Measurements from ENCODE around the gene BTBD17. TPM values are rescaled to one million over a fixed set of nuclear protein-coding genes. Genes with fewer than 3 reads are reported as not detected.

BTBD17 gene
- total and polyA plus RNA-seq, 4 donors: 9.4 to 31.0 (median 17.7) TPM

GRCh38 chr17:74330446-74330845, 31.2 kb downstream of the BTBD17 start:
- peak in 1 of 6 donors; percentile 16 for DNase-seq (ENCODE audit: low read depth in 4 of 6, low spot score in 6 of 6)
- Histone ChIP-seq H3K9me3 (ENCODE audit: control insufficient read depth, insufficient read depth, low read length) (peaks cover 2% of the 10 kb centered on the region), H3K4me3 (ENCODE audit: low read depth, low read length) (no peak overlapping the region), H3K4me1 (ENCODE audit: control insufficient read depth, insufficient read depth, low read length) (peaks cover 23% of the 10 kb centered on the region), H3K27me3 (ENCODE audit: control insufficient read depth, insufficient read depth, low read length) (peaks cover 12% of the 10 kb centered on the region), H3K36me3 (ENCODE audit: control insufficient read depth, insufficient read depth, low read length) (no peaks in the 10 kb centered on the region), H3K27ac (ENCODE audit: low read depth, low read length) (no peak overlapping the region)
- WGBS (ENCODE audit: insufficient coverage): 39% methylated on average over 6 of the region's 8 CpGs

GRCh38 chr17:74329378-74329777, 32.3 kb downstream of the BTBD17 start:
- no peak overlapping the region for H3K27ac ChIP-seq (ENCODE audit: low read depth, low read length)
- H3K27me3 ChIP-seq (ENCODE audit: control insufficient read depth, insufficient read depth, low read length): peaks cover 12% of the 10 kb centered on the region
- H3K4me1 ChIP-seq (ENCODE audit: control insufficient read depth, insufficient read depth, low read length): peaks cover 26% of the 10 kb centered on the region
- no peak for DNase-seq (ENCODE audit: low read depth in 4 of 6, low spot score in 6 of 6)
- 91% methylated on average over 3 of the region's 3 CpGs for WGBS (ENCODE audit: insufficient coverage)
- no peaks in the 10 kb centered on the region for H3K36me3 ChIP-seq (ENCODE audit: control insufficient read depth, insufficient read depth, low read length)
- peaks cover 2% of the 10 kb centered on the region for H3K9me3 ChIP-seq (ENCODE audit: control insufficient read depth, insufficient read depth, low read length)
- no peak overlapping the region for H3K4me3 ChIP-seq (ENCODE audit: low read depth, low read length)

GRCh38 chr17:74328487-74328886, 33.2 kb downstream of the BTBD17 start:
- no peaks in the 10 kb centered on the region for H3K36me3 ChIP-seq (ENCODE audit: control insufficient read depth, insufficient read depth, low read length)
- no peak overlapping the region for H3K27ac ChIP-seq (ENCODE audit: low read depth, low read length)
- peaks cover 26% of the 10 kb centered on the region for H3K4me1 ChIP-seq (ENCODE audit: control insufficient read depth, insufficient read depth, low read length)
- no peak for DNase-seq (ENCODE audit: low read depth in 4 of 6, low spot score in 6 of 6)
- no peak overlapping the region for H3K4me3 ChIP-seq (ENCODE audit: low read depth, low read length)
- WGBS (ENCODE audit: insufficient coverage): 100% methylated on average over 3 of the region's 3 CpGs
- peaks cover 2% of the 10 kb centered on the region for H3K9me3 ChIP-seq (ENCODE audit: control insufficient read depth, insufficient read depth, low read length)
- H3K27me3 ChIP-seq (ENCODE audit: control insufficient read depth, insufficient read depth, low read length): peaks cover 12% of the 10 kb centered on the region

- Histone ChIP-seq H3K36me3 (ENCODE audit: control insufficient read depth, insufficient read depth, low read length) (no peaks in the 10 kb centered on the region), H3K9me3 (ENCODE audit: control insufficient read depth, insufficient read depth, low read length) (peaks cover 2% of the 10 kb centered on the region), H3K27me3 (ENCODE audit: control insufficient read depth, insufficient read depth, low read length) (peaks cover 14% of the 10 kb centered on the region), H3K27ac (ENCODE audit: low read depth, low read length) (no peak overlapping the region), H3K4me1 (ENCODE audit: control insufficient read depth, insufficient read depth, low read length) (peaks cover 26% of the 10 kb centered on the region), H3K4me3 (ENCODE audit: low read depth, low read length) (peak overlapping the region; percentile 24)
- no peak for DNase-seq (ENCODE audit: low read depth in 4 of 6, low spot score in 6 of 6)
- WGBS (ENCODE audit: insufficient coverage): 33% methylated on average over 9 of the region's 10 CpGs
Measured at GRCh38 chr17:74326506-74326905, 35.2 kb downstream of the BTBD17 start.

GRCh38 chr17:74325743-74326379, 35.8 kb downstream of the BTBD17 start, which contains the start of gene KIF19:
Gene KIF19, plus strand, starts transcription at chr17:74326226. Its CDS starts 124 bp downstream, at chr17:74326350.
- H3K4me3 ChIP-seq (ENCODE audit: low read depth, low read length): peak within 1 kb of the TSS; percentile 24
- no peaks in the 10 kb centered on the region for H3K36me3 ChIP-seq (ENCODE audit: control insufficient read depth, insufficient read depth, low read length)
- H3K27me3 ChIP-seq (ENCODE audit: control insufficient read depth, insufficient read depth, low read length): peaks cover 14% of the 10 kb centered on the region
- H3K4me1 ChIP-seq (ENCODE audit: control insufficient read depth, insufficient read depth, low read length): peaks cover 26% of the 10 kb centered on the region
- peaks cover 2% of the 10 kb centered on the region for H3K9me3 ChIP-seq (ENCODE audit: control insufficient read depth, insufficient read depth, low read length)
- DNase-seq (ENCODE audit: low read depth in 4 of 6, low spot score in 6 of 6): peak in 2 of 6 donors; percentile 52 to 60
- WGBS (ENCODE audit: insufficient coverage): 2% methylated on average over 73 of the region's 73 CpGs
- no peak within 1 kb of the TSS for H3K27ac ChIP-seq (ENCODE audit: low read depth, low read length)

GRCh38 chr17:74325376-74325742, 36.3 kb downstream of the BTBD17 start:
- Histone ChIP-seq H3K9me3 (ENCODE audit: control insufficient read depth, insufficient read depth, low read length) (peaks cover 2% of the 10 kb centered on the region), H3K36me3 (ENCODE audit: control insufficient read depth, insufficient read depth, low read length) (no peaks in the 10 kb centered on the region), H3K27ac (ENCODE audit: low read depth, low read length) (no peak overlapping the region), H3K4me3 (ENCODE audit: low read depth, low read length) (no peak overlapping the region), H3K27me3 (ENCODE audit: control insufficient read depth, insufficient read depth, low read length) (peaks cover 14% of the 10 kb centered on the region), H3K4me1 (ENCODE audit: control insufficient read depth, insufficient read depth, low read length) (peaks cover 21% of the 10 kb centered on the region)
- DNase-seq (ENCODE audit: low read depth in 4 of 6, low spot score in 6 of 6): peak in 1 of 6 donors; percentile 27
- WGBS (ENCODE audit: insufficient coverage): 39% methylated on average over 11 of the region's 11 CpGs

GRCh38 chr17:74324521-74324920, 37.1 kb downstream of the BTBD17 start:
- no peak for DNase-seq (ENCODE audit: low read depth in 4 of 6, low spot score in 6 of 6)
- H3K27me3 ChIP-seq (ENCODE audit: control insufficient read depth, insufficient read depth, low read length): peaks cover 14% of the 10 kb centered on the region
- H3K36me3 ChIP-seq (ENCODE audit: control insufficient read depth, insufficient read depth, low read length): no peaks in the 10 kb centered on the region
- H3K4me1 ChIP-seq (ENCODE audit: control insufficient read depth, insufficient read depth, low read length): peaks cover 19% of the 10 kb centered on the region
- H3K9me3 ChIP-seq (ENCODE audit: control insufficient read depth, insufficient read depth, low read length): peaks cover 2% of the 10 kb centered on the region
- 100% methylated on average over 1 of the region's 6 CpGs for WGBS (ENCODE audit: insufficient coverage)
- no peak overlapping the region for H3K4me3 ChIP-seq (ENCODE audit: low read depth, low read length)
- no peak overlapping the region for H3K27ac ChIP-seq (ENCODE audit: low read depth, low read length)

GRCh38 chr17:74318391-74318790, 43.3 kb downstream of the BTBD17 start:
- Histone ChIP-seq H3K27ac (ENCODE audit: low read depth, low read length) (no peak overlapping the region), H3K4me1 (ENCODE audit: control insufficient read depth, insufficient read depth, low read length) (no peaks in the 10 kb centered on the region), H3K36me3 (ENCODE audit: control insufficient read depth, insufficient read depth, low read length) (peaks cover 4% of the 10 kb centered on the region), H3K9me3 (ENCODE audit: control insufficient read depth, insufficient read depth, low read length) (no peaks in the 10 kb centered on the region), H3K27me3 (ENCODE audit: control insufficient read depth, insufficient read depth, low read length) (peaks cover 2% of the 10 kb centered on the region), H3K4me3 (ENCODE audit: low read depth, low read length) (no peak overlapping the region)
- no peak for DNase-seq (ENCODE audit: low read depth in 4 of 6, low spot score in 6 of 6)
- WGBS (ENCODE audit: insufficient coverage): 89% methylated on average over 10 of the region's 10 CpGs

- Histone ChIP-seq H3K27me3 (ENCODE audit: control insufficient read depth, insufficient read depth, low read length) (peaks cover 2% of the 10 kb centered on the region), H3K4me3 (ENCODE audit: low read depth, low read length) (no peak overlapping the region), H3K27ac (ENCODE audit: low read depth, low read length) (no peak overlapping the region), H3K4me1 (ENCODE audit: control insufficient read depth, insufficient read depth, low read length) (no peaks in the 10 kb centered on the region), H3K36me3 (ENCODE audit: control insufficient read depth, insufficient read depth, low read length) (peaks cover 4% of the 10 kb centered on the region), H3K9me3 (ENCODE audit: control insufficient read depth, insufficient read depth, low read length) (peaks cover 2% of the 10 kb centered on the region)
- DNase-seq (ENCODE audit: low read depth in 4 of 6, low spot score in 6 of 6): no peak
- WGBS (ENCODE audit: insufficient coverage): 84% methylated on average over 16 of the region's 16 CpGs
Measured at GRCh38 chr17:74317071-74317470, 44.6 kb downstream of the BTBD17 start.

- Histone ChIP-seq H3K27ac (ENCODE audit: low read depth, low read length) (no peak overlapping the region), H3K9me3 (ENCODE audit: control insufficient read depth, insufficient read depth, low read length) (peaks cover 2% of the 10 kb centered on the region), H3K4me3 (ENCODE audit: low read depth, low read length) (no peak overlapping the region), H3K4me1 (ENCODE audit: control insufficient read depth, insufficient read depth, low read length) (no peaks in the 10 kb centered on the region), H3K36me3 (ENCODE audit: control insufficient read depth, insufficient read depth, low read length) (peaks cover 4% of the 10 kb centered on the region), H3K27me3 (ENCODE audit: control insufficient read depth, insufficient read depth, low read length) (no peaks in the 10 kb centered on the region)
- DNase-seq (ENCODE audit: low read depth in 4 of 6, low spot score in 6 of 6): no peak
- WGBS (ENCODE audit: insufficient coverage): 37% methylated on average over 8 of the region's 10 CpGs
Measured at GRCh38 chr17:74316220-74316619, 45.4 kb downstream of the BTBD17 start.
